HFF-Myc (cell line): Measurements from ENCODE around the gene IDUA.
"Not testable (repeated sequence)": the region's sequence is repeated elsewhere in the genome, so short reads cannot be mapped to it uniquely, and the experiment has no call there.

Source experiments
- DNase-seq: peaks from one replicate; pipeline ENCODE4 v3.0.0-alpha.2; 2011; ENCODE audit warnings: low read depth; ENCODE audit errors: extremely low read depth
- H3K4me3 ChIP-seq: replicated peaks from 2 replicates; pipeline ENCODE4 v1.5.1; 2011; ENCODE audit warnings: low read depth, mild to moderate bottlenecking, control low read depth, low read length
- CTCF ChIP-seq: IDR thresholded peaks from 2 replicates; pipeline ENCODE4 v1.5.1; 2012; ENCODE audit warnings: mild to moderate bottlenecking, low read depth, low read length, control low read depth; ENCODE audit errors: missing control alignments

Gene IDUA

DNA sequence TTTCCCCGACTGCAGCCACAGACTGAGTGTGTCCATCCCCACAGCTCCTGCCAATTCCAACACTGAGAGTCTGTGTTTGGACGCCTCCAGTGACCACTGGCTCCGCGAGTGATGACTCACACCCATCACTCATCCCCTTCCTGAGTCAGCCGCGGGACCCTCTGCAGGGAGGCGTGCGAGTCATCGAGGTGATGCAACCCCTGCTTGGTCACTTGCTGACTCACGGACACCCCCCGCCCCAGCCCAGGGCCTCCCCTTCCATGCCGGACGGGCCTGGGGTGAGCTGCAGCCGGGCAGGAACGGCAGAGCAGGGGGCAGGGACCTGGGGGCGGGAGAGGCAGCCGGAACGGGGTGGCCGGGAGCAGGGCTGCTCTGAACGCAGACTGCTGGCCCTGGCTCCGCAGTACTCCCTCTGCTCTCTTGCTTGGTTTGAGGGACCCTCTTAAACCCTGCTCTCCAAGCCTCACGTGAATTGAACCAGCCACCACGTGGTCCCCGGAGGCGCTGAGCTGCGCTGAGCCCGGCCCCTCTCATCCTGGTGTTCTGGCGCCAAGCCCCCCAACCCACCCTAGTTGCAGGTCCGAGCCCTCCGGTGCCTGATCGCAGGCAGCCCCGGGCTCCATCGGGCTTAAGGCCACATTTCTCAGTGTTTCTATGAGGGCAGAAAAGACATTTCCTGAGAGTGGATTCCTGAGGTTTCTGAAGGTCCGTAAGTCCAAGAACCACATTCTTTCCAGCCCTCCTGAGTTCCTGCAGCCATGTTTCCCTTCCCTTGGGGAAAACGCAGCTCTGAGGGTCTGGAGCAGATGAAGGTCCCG is 57.0 kb downstream of the IDUA start:
- DNase-seq = peak; percentile 93
- peak overlapping the region; percentile 25; the same call in 1 of the 2 replicates for H3K4me3 ChIP-seq
- TF ChIP-seq CTCF = no peak

GRCh38 chr4:1044469-1045192 is 57.8 kb downstream of the IDUA start:
- no peak for DNase-seq
- no peak for TF ChIP-seq CTCF

DNA sequence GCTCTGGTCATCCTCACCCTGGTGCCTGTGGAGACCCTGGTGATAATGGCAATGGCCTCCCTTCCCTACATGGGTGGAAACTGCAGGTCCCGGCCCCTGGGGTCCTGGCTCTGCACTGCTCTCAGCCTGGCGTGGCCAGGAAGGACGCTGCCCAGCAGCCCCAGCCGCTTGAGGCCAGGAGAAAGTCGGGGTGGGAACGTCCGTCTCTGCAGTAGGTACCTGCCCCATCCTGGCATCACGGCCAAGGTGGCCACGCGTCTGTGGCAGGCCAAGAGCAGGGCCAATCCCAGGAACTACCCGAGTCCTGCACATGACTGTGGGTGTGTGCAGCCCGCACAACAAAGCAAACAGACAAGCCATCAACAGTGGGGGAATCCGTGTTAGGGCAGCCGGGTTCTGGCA is 58.4 kb downstream of the IDUA start:
- TF ChIP-seq CTCF = no peak
- DNase-seq = no peak
- no peak overlapping the region for H3K4me3 ChIP-seq

More at GRCh38 chr4:1044469-1045192, 57.8 kb downstream of the IDUA start:
- no peak overlapping the region for H3K4me3 ChIP-seq

DNA sequence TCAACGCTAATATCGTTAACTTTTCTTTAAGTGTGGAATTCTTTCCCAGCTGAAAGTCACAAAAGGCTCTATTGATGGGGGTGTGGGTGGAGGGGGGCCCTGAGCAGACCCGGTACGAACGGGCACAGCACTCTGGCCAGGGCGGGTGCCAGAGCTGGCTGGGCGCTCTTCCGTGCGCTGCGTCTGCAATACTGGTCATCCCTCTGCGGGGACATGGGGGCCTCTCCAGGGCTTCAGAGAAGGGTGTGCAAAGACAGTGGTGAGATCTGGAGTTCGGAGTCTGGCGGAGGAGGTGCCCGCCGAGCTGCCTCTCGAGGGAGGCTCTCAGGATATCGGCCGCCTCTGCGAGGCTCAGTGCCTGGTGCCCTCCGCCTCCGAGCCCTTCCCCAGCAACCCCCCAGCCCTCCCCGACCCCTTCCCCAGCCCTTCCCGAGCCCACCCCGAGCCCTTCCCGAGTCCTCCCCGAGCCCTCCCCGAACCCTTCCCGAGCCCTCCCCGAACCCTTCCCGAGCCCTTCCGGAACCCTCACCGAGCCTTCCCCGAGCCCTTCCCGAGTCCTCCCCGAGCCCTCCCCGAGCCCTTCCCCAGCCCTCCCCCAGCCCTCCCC is 58.9 kb downstream of the IDUA start:
- no peak overlapping the region for H3K4me3 ChIP-seq
- TF ChIP-seq CTCF = no peak
- no peak for DNase-seq

- not testable (repeated sequence) for DNase-seq
- H3K4me3 ChIP-seq = peak overlapping the region; percentile 24
Measured at GRCh38 chr4:1046581-1047011, 59.8 kb downstream of the IDUA start.

DNA sequence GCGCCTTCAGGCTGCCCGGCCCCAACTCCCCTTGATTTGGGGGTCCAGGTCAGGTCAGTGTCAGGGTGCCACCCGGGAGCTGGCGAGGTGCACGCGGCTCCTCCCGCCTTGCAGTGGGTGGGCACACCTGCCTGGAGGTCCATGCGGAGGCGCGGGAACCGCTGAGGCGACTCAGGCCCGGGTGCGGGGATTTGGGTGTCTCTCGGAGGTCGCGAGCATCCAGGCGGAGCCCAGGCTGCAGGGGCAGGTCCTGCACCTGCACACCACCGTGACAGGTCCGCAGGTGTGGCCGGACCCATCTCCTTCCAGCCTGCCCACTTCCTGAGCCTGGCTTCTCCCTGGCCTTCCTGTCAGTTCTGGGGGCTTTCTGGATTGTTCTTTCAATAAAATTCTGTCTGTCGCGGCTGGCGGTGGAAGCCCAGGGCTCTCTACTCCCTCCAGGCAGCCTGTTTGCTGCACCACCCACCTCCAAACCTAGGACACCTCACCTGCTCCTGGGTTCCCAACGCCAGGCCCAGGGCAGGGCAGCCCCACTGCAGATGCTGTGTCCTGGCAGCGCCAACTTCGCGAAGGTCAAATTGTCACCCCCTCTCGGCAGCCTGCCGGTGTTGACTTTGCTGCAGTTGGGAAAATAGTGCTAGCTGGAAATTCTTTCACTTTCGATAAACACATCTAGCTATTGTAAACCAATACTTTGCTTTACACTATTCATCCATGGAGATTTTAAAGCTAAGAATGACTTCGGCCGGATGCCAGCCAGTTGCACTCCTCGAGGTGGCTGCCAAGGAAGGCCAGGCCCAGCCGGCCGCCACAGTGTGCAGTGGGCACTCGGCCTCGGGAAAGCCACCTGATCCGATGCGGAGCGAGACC is 60.5 kb downstream of the IDUA start:
- no peak for DNase-seq
- TF ChIP-seq CTCF = no peak
- H3K4me3 ChIP-seq = peak overlapping the region; percentile 24
